Putamen (tissue), 1 donor: ENCODE results near the gene CSF3.
A peak's percentile ranks its signal among the peaks of the same experiment; 100 is the strongest.

Experiments used
- DNase-seq: peaks from one replicate; pipeline ENCODE4 v3.0.0-alpha.2; 2016; ENCODE audit warnings: low spot score

Gene CSF3

DNA sequence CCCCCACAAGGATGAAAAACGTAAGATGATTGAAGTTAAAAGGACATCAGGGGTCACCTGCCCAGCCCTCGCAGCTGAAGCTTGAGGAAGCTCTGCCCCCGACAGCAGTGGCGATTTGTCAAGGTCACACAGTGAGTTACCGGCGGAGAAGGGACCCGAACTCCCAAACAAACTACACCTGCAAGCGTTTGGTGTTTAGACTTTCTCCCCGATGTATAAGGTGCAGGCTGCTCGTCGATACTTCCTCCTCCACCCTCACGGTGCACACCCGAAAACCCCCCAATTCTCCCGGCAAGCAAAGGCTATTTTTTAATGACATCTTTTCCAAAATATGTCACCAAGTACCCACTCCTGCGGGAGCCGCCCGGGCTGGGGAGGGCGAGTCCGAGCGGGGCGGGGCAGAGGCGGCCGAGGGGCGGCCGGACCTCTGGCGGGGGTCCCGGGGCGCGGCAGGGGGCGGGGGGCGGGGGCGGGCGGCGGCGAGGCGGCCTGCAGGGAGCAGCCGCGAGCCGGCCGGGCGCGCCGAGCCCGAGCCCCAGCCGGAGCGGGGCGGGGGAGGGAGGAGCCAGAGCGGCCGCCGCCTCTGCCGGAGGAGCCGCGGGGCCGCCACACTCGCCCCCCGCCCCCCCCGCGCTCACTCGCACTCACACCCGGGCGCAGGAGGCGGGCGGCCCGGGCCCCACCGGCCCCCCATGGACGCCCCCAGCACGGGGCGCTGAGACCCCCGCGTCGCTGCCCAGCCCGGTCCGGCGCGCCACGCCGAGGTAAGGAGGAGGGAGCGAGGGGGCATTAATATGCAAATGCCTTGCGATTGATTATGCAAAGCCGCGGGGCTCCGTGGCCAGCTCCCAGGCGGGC lies 47.3 kb downstream of the CSF3 start, which contains the start of gene THRA:
THRA (plus strand) TSS at position 637 of the 858 bp plus-strand sequence. CDS start 11,524 bp downstream, outside the sequence.
- DNase-seq: peak; percentile 81

DNA sequence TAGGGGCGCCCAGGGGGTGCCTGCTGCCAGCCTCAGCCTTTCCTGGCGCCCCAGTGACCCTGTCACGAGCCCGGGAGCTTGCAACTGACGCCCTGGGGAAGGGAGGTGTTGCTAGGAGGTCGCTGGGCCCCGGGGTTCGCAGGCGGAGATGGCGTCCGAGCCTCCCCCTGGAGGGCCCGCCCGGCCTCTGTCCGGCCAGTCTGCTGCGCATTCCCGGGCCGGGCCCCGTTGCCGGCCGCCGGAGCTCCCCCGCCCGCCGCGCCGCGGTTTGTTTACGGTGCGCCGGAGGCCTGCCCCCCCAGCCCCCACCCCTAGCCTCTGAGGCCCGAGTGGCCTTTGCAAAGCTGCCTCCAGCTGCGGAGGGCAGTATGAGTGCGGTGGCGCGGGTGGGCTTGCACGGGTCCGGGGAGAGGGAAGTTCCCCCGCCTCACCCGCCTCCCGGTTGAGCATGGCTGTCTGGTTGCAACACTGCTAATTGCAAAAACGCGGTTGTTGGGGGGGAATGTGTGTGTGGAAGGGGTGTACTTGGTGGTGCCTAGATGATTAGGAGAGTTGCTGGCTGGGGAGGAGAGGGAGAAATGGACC lies 48.0 kb downstream of the CSF3 start:
- no peak for DNase-seq

DNA sequence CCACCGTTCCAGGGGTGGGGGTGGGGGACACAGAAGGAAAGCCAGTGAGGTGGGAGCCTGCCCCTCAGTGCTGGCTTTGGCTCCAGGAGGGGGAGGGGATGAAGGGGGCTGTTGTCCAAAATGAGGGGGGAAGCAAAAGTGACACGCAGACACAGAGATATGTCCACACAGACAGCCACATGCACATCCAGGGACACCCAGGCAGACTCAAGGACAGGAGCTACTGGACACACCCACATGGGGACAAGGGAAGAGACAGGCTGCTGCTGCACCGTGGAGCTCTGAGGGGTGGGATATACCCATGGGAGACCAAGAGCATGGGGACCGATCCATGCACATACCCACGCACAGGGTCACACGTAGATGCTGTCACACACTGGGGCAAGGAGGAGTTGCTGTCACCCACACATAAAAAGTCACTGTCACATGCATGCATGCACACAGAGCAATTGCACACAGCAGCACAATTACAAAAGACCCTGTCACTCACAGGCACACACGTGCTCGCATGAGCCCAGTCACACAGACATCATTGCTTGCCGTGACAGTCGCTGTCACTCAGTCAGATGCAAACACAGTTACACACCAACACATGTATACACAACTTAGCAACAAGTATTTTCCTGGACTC lies 48.8 kb downstream of the CSF3 start:
- DNase-seq: peak; percentile 81

DNA sequence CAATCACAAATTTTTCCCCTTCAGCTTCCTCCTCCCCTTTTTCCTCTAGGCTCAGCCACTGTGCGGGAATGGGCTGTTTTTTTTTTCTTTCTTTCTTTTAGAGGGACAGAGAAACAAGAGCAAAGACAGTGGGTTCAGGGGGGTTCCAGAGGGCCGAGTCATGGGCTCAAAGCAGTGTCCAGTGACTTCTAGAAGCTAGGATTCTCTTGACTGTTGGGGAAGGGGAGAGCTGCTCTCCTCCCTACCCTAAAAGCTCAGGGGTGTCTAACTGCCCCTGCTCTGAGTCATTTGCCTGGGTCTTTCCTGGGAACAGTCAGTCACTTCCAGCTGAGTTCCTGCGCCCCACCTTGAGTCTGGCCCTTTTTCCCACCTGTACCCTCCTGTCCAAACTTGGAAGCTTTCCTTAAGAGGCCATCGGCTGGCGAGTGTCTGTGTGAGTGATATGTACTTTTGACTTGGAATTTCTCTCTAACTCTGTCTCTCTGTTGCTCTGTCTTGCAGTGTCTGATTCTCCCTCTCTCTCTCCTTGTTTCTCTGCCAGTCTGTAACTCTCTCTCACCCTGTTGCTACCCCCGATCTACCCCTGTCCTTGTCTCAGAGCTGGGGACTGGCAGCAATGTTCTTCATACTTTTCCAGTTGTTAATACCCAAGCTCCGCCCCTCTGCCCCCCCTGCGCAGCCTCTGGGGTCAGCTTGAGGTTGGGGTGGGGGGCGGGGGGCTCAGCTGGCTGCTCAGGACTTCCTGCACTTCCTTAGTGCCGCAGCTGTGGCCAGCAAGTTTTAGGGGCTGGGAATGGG lies 49.9 kb downstream of the CSF3 start:
- DNase-seq: peak; percentile 42

DNA sequence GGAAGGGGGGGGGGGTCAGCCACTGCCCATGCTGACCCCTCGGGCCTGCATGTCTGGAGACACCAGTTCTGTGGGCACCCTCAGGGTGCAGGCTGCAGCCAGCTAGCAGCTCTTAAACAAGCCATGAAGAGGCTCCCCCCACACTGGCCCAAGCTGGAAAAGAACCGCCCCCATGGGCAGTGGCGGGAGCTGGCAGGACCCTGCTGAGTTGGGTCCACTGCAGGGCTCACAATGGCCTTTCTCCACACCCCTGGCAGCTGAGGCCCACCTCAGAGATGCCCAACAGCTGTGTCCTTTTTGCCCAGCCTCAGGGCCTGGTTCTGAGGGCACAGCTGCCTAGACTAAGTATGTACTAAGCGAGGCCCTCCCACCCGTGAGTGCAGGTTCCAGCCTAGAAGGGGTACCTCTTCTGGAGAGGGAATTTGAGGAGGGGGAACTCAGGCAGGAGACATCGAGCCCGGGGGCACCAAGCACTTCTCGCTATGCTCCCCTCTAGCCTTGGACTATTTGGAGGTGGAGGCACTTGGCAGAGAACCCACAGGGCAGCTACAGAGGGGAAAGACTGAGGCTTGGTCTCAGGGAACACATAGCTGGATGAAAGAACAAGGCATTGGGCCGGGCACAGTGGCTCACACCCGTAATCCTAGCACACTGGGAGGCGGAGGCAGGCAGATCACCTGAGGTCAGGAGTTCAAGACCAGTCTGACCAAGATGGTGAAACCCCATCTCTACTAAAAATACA lies 50.7 kb downstream of the CSF3 start:
- DNase-seq: no peak
